ENCODE results near the gene NTSR1. TPM values are rescaled to one million over a fixed set of nuclear protein-coding genes. Genes with fewer than 3 reads are reported as not detected.

NTSR1 gene
- total and polyA plus RNA-seq, 2 experiments from 2014 or later, result not detected

- H3K79me2 ChIP-seq (ENCODE audit: insufficient read depth), result no peaks in the 10 kb centered on the region
- no peak for TF ChIP-seq EZH2 (IDR thresholded peaks at IDR 0.05; ENCODE audit: insufficient read depth, poor library complexity, severe bottlenecking)
- no peak for TF ChIP-seq EZH2phosphoT487 (IDR thresholded peaks at IDR 0.05; ENCODE audit: insufficient read depth, low read depth)
- no peak overlapping the region for H3K9ac ChIP-seq
- H3K27me3 ChIP-seq (replicated peaks; ENCODE audit: insufficient read depth), result no peaks in the 10 kb centered on the region; the same call in 1 of the 2 replicates
- H3K36me3 ChIP-seq (ENCODE audit: low read depth), result no peaks in the 10 kb centered on the region
- H3K4me2 ChIP-seq (ENCODE audit: unreplicated experiment), result no peak overlapping the region
- in situ Hi-C loops (cut with MboI), result loop anchor here (10.0 kb wide), 1 partner anchor 109 kb away; no protein-coding TSS in a partner anchor
- H3F3A ChIP-seq (ENCODE audit: insufficient read depth), result no peaks in the 10 kb centered on the region
- no peaks in the 10 kb centered on the region for H3K9me2 ChIP-seq (ENCODE audit: insufficient read depth)
- H3K4me3 ChIP-seq, result no peak overlapping the region
- H2AFZ ChIP-seq, result no peak overlapping the region
- H4K20me1 ChIP-seq (ENCODE audit: insufficient read depth), result no peaks in the 10 kb centered on the region
- no peak for DNase-seq
- H3K9me3 ChIP-seq (ENCODE audit: low read depth), result no peaks in the 10 kb centered on the region
- H3K27ac ChIP-seq, result no peak overlapping the region
- WGBS, 2 experiments (ENCODE audit: low coverage in 1 of 2, low lambda C conversion rate in 2 of 2, missing lambda C conversion rate in 2 of 2), result 75 to 79% methylated on average over 13 to 14 of the region's 14 CpGs
- H3K4me1 ChIP-seq (ENCODE audit: insufficient read depth), result peaks cover 6% of the 10 kb centered on the region; the same call in 1 of the 2 replicates
These were observed 32.8 kb upstream of the NTSR1 start for GRCh38 chr20:62675877-62676260.

GRCh38 chr20:62676976-62677375, 31.7 kb upstream of the NTSR1 start:
- no peak for DNase-seq
- no peak for TF ChIP-seq EZH2phosphoT487 (IDR thresholded peaks at IDR 0.05; ENCODE audit: insufficient read depth, low read depth)
- no peak for TF ChIP-seq EZH2 (IDR thresholded peaks at IDR 0.05; ENCODE audit: insufficient read depth, poor library complexity, severe bottlenecking)
- in situ Hi-C loops (cut with MboI), result loop anchor here (10.0 kb wide), 1 partner anchor 108 kb away; no protein-coding TSS in a partner anchor

DNA sequence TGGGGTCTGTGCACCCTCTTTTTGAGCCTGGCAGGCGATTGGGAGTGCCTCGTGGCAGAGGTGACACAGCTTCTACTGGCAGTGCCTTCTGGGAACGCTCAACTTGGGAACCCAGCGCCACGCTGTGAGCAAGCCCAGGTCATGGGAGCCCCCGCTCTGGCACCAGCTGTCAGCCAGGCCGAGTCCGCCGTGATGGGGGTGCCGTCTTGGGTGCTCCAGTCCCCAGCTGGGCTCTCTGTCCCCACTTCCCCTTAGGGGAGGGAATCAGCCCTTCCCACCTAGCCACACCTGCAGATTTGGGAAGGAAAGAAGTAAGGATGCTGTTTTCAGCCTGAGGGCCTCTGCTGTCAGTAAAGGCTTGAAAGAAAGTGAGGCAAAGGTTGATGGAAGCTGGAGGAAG, 31.0 kb upstream of the NTSR1 start:
- Histone ChIP-seq H3K79me2 (ENCODE audit: insufficient read depth) (no peaks in the 10 kb centered on the region), H3K27ac (no peak overlapping the region), H3K9ac (no peak overlapping the region), H3K4me1 (ENCODE audit: insufficient read depth) (peaks cover 6% of the 10 kb centered on the region; the same call in 1 of the 2 replicates), H4K20me1 (ENCODE audit: insufficient read depth) (no peaks in the 10 kb centered on the region), H3K27me3 (replicated peaks; ENCODE audit: insufficient read depth) (peaks cover 15% of the 10 kb centered on the region), H3K9me3 (ENCODE audit: low read depth) (no peaks in the 10 kb centered on the region), H3K36me3 (ENCODE audit: low read depth) (no peaks in the 10 kb centered on the region), H3K4me3 (no peak overlapping the region), H3F3A (ENCODE audit: insufficient read depth) (no peaks in the 10 kb centered on the region), H2AFZ (no peak overlapping the region), H3K4me2 (ENCODE audit: unreplicated experiment) (no peak overlapping the region), H3K9me2 (ENCODE audit: insufficient read depth) (no peaks in the 10 kb centered on the region)
- in situ Hi-C loops (cut with MboI), result loop anchor here (10.0 kb wide), 1 partner anchor 107 kb away; no protein-coding TSS in a partner anchor
- TF ChIP-seq EZH2phosphoT487 (IDR thresholded peaks at IDR 0.05; ENCODE audit: insufficient read depth, low read depth) (no peak), EZH2 (IDR thresholded peaks at IDR 0.05; ENCODE audit: insufficient read depth, poor library complexity, severe bottlenecking) (no peak)
- no peak for DNase-seq
- 46 to 58% methylated on average over 8 to 10 of the region's 10 CpGs for WGBS, 2 experiments (ENCODE audit: low coverage in 1 of 2, low lambda C conversion rate in 2 of 2, missing lambda C conversion rate in 2 of 2)

More at GRCh38 chr20:62676976-62677375, 31.7 kb upstream of the NTSR1 start:
- H3K4me3 ChIP-seq, result no peak overlapping the region
- no peak overlapping the region for H2AFZ ChIP-seq
- no peaks in the 10 kb centered on the region for H3K36me3 ChIP-seq (ENCODE audit: low read depth)
- no peaks in the 10 kb centered on the region for H4K20me1 ChIP-seq (ENCODE audit: insufficient read depth)
- no peaks in the 10 kb centered on the region for H3F3A ChIP-seq (ENCODE audit: insufficient read depth)
- 87 to 88% methylated on average over 9 of the region's 9 CpGs for WGBS, 2 experiments (ENCODE audit: low coverage in 1 of 2, low lambda C conversion rate in 2 of 2, missing lambda C conversion rate in 2 of 2)
- H3K4me1 ChIP-seq (ENCODE audit: insufficient read depth), result peaks cover 6% of the 10 kb centered on the region; the same call in 1 of the 2 replicates
- H3K9me2 ChIP-seq (ENCODE audit: insufficient read depth), result no peaks in the 10 kb centered on the region
- H3K4me2 ChIP-seq (ENCODE audit: unreplicated experiment), result no peak overlapping the region
- H3K27me3 ChIP-seq (replicated peaks; ENCODE audit: insufficient read depth), result peaks cover 11% of the 10 kb centered on the region
- no peak overlapping the region for H3K27ac ChIP-seq
- no peak overlapping the region for H3K9ac ChIP-seq
- no peaks in the 10 kb centered on the region for H3K9me3 ChIP-seq (ENCODE audit: low read depth)
- H3K79me2 ChIP-seq (ENCODE audit: insufficient read depth), result no peaks in the 10 kb centered on the region

- TF ChIP-seq EZH2 (IDR thresholded peaks at IDR 0.05; ENCODE audit: insufficient read depth, poor library complexity, severe bottlenecking) (no peak), EZH2phosphoT487 (IDR thresholded peaks at IDR 0.05; ENCODE audit: insufficient read depth, low read depth) (no peak)
- peaks cover 6% of the 10 kb centered on the region; the same call in 1 of the 2 replicates for H3K4me1 ChIP-seq (ENCODE audit: insufficient read depth)
- peaks cover 15% of the 10 kb centered on the region for H3K27me3 ChIP-seq (replicated peaks; ENCODE audit: insufficient read depth)
- H3K4me3 ChIP-seq, result no peak overlapping the region
- no peak for DNase-seq
- 12 to 21% methylated on average over 9 of the region's 9 CpGs for WGBS, 2 experiments (ENCODE audit: low coverage in 1 of 2, low lambda C conversion rate in 2 of 2, missing lambda C conversion rate in 2 of 2)
- H3K9me2 ChIP-seq (ENCODE audit: insufficient read depth), result no peaks in the 10 kb centered on the region
- H4K20me1 ChIP-seq (ENCODE audit: insufficient read depth), result no peaks in the 10 kb centered on the region
- no peaks in the 10 kb centered on the region for H3F3A ChIP-seq (ENCODE audit: insufficient read depth)
- no peak overlapping the region for H3K27ac ChIP-seq
- H2AFZ ChIP-seq, result no peak overlapping the region
- no peak overlapping the region for H3K9ac ChIP-seq
- in situ Hi-C loops (cut with MboI), result loop anchor here (10.0 kb wide), 1 partner anchor 106 kb away; no protein-coding TSS in a partner anchor
- H3K4me2 ChIP-seq (ENCODE audit: unreplicated experiment), result no peak overlapping the region
- H3K9me3 ChIP-seq (ENCODE audit: low read depth), result no peaks in the 10 kb centered on the region
- no peaks in the 10 kb centered on the region for H3K79me2 ChIP-seq (ENCODE audit: insufficient read depth)
- H3K36me3 ChIP-seq (ENCODE audit: low read depth), result no peaks in the 10 kb centered on the region
These were observed 30.1 kb upstream of the NTSR1 start for GRCh38 chr20:62678553-62678952.
